Esophagus squamous epithelium (tissue), 5 donors: ENCODE results near the gene CCDC152. TPM values are rescaled to one million over a fixed set of nuclear protein-coding genes. Genes with fewer than 3 reads are reported as not detected.

Experiments used
- DNase-seq: peaks from one replicate; lab custom pipeline; 2025; lab: John Stamatoyannopoulos, UW
- H3K27ac ChIP-seq, 4 donors: fragments of 200-600 bp; sonication (generic); one replicate each; pipeline ENCODE4 v1.5.1; 2016 to 2019; ENCODE audit warnings: mild to moderate bottlenecking in 1 of 4
- H3K27me3 ChIP-seq, 4 donors: fragments of 200-600 bp; sonication (generic); 1 replicate in 3 of 4; 2 replicates in 1 of 4; pipeline versions ENCODE4 v1.5.1 to v1.6.0; 2017 to 2021; ENCODE audit warnings: antibody characterized with exemption in 1 of 4
- H3K36me3 ChIP-seq, 3 donors: fragments of 200-600 bp; sonication (generic); one replicate each; pipeline ENCODE4 v1.5.1; 2016 to 2019
- H3K4me1 ChIP-seq, 3 donors: fragments of 200-600 bp; sonication (generic); one replicate each; pipeline ENCODE4 v1.5.1; 2017 to 2019
- H3K4me3 ChIP-seq, 4 donors: fragments of 200-600 bp; sonication (generic); 1 replicate in 3 of 4; 2 replicates in 1 of 4; pipeline ENCODE4 v1.5.1; 2016 to 2019; ENCODE audit warnings: mild to moderate bottlenecking in 2 of 4, moderate library complexity in 1 of 4
- H3K9me3 ChIP-seq, 3 donors: fragments of 200-600 bp; sonication (generic); one replicate each; pipeline ENCODE4 v1.5.1; 2016 to 2019
- CTCF ChIP-seq, 6 experiments: fragments of 450-650 bp in 4 of 6; fragments of 200-600 bp in 2 of 6; sonication (generic) in 2 of 6; IDR thresholded peaks; one replicate each; pipeline ENCODE4 v1.5.1; 2016 to 2019; ENCODE audit warnings: antibody characterized with exemption in 6 of 6, mild to moderate bottlenecking in 4 of 6, moderate library complexity in 4 of 6
- POLR2A ChIP-seq, 4 donors: fragments of 450-650 bp; IDR thresholded peaks; one replicate each; pipeline ENCODE4 v1.6.1; 2017; ENCODE audit warnings: antibody characterized with exemption in 4 of 4, mild to moderate bottlenecking in 4 of 4, moderate library complexity in 3 of 4
- WGBS, 2 donors: methylation state at CpG; one replicate each; pipeline ENCODE4 v1.1.5; 2018; 5-methylcytosine and 5-hydroxymethylcytosine counted together
- intact Hi-C: fragments of 100-400 bp; cut with DNase I; formaldehyde crosslinking; loops from one replicate; pipeline ENCODE4 v1.15.0; 2022
- total RNA-seq, 4 donors: library from RNA; depleted of rRNA; stranded (reverse); fragments of >200 nt; gene quantifications; one replicate each; pipeline ENCODE4 v1.1.0, GENCODE V29; 2016
- donor health status: DM: yes; HTN: yes; CAD: no.

The CCDC152 gene
- total RNA-seq, 4 donors from 2014 or later: 0.08 to 0.44 (median 0.38) TPM

GRCh38 chr5:42828671-42829070 is 72.1 kb downstream of the CCDC152 start:
- DNase-seq: no peak

GRCh38 chr5:42830924-42831323 is 74.3 kb downstream of the CCDC152 start:
- Histone ChIP-seq H3K27ac (no peak overlapping the region), H3K27me3 (no peaks in the 10 kb centered on the region), H3K9me3 (no peaks in the 10 kb centered on the region), H3K4me1 (peaks cover 0 to 55% (median 12%) of the 10 kb centered on the region in 3 donors), H3K36me3 (no peaks in the 10 kb centered on the region), H3K4me3 (no peak overlapping the region)
- 70 to 88% methylated on average over 2 of the region's 2 CpGs for WGBS, 2 donors
- intact Hi-C loops: no loop called here
- TF ChIP-seq POLR2A (IDR thresholded peaks at IDR 0.05) (no peak), CTCF (IDR thresholded peaks at IDR 0.05) (no peak)
- DNase-seq: no peak

More at GRCh38 chr5:42828671-42829070, 72.1 kb downstream of the CCDC152 start:
- intact Hi-C loops: no loop called here
- Histone ChIP-seq H3K27ac (peak overlapping the region in 1 of 4 donors; percentile 1), H3K36me3 (no peaks in the 10 kb centered on the region), H3K4me3 (no peak overlapping the region), H3K4me1 (peaks cover 0 to 43% (median 12%) of the 10 kb centered on the region in 3 donors), H3K27me3 (no peaks in the 10 kb centered on the region), H3K9me3 (no peaks in the 10 kb centered on the region)
- 11 to 27% methylated on average over 2 of the region's 2 CpGs for WGBS, 2 donors
- no peak for TF ChIP-seq CTCF (IDR thresholded peaks at IDR 0.05)
- no peak for TF ChIP-seq POLR2A (IDR thresholded peaks at IDR 0.05)

GRCh38 chr5:42832060-42832459 is 75.4 kb downstream of the CCDC152 start:
- Histone ChIP-seq H3K36me3 (no peaks in the 10 kb centered on the region), H3K27me3 (no peaks in the 10 kb centered on the region), H3K9me3 (no peaks in the 10 kb centered on the region), H3K27ac (no peak overlapping the region), H3K4me1 (peaks cover 0 to 51% (median 12%) of the 10 kb centered on the region in 3 donors), H3K4me3 (no peak overlapping the region)
- intact Hi-C loops: no loop called here
- DNase-seq: no peak
- TF ChIP-seq CTCF (IDR thresholded peaks at IDR 0.05): no peak
- TF ChIP-seq POLR2A (IDR thresholded peaks at IDR 0.05): no peak
- WGBS, 2 donors: 64 to 78% methylated on average over 5 of the region's 5 CpGs

GRCh38 chr5:42836070-42836769 is 79.6 kb downstream of the CCDC152 start:
- intact Hi-C loops: no loop called here

More at GRCh38 chr5:42836070-42836769, 79.6 kb downstream of the CCDC152 start:
- H3K9me3 ChIP-seq: no peaks in the 10 kb centered on the region
- DNase-seq: no peak
- H3K27ac ChIP-seq: no peak overlapping the region
- no peaks in the 10 kb centered on the region for H3K27me3 ChIP-seq
- no peak overlapping the region for H3K4me3 ChIP-seq
- TF ChIP-seq CTCF (IDR thresholded peaks at IDR 0.05): no peak
- TF ChIP-seq POLR2A (IDR thresholded peaks at IDR 0.05): no peak
- WGBS, 2 donors: 92 to 93% methylated on average over 2 to 8 of the region's 25 CpGs
- H3K36me3 ChIP-seq: no peaks in the 10 kb centered on the region
- H3K4me1 ChIP-seq: peaks cover 0 to 35% (median 17%) of the 10 kb centered on the region in 3 donors
